H1 (cell line): ENCODE results near the gene ELAPOR1. TPM values are rescaled to one million over a fixed set of nuclear protein-coding genes. Genes with fewer than 3 reads are reported as not detected.

Source experiments
- ASH2L ChIP-seq: fragments of 200-600, 300-600 bp; sonication (generic); IDR thresholded peaks from one replicate; pipeline ENCODE4 v1.7.1; 2017; ENCODE audit warnings: low read length
- BACH1 ChIP-seq: IDR thresholded peaks from 2 replicates; pipeline ENCODE4 v1.6.1; 2012; ENCODE audit warnings: low read length, improper control_type of control experiment
- BCL11A ChIP-seq, 2 experiments: IDR thresholded peaks; one replicate each; pipeline ENCODE4 v1.6.1; 2011; ENCODE audit warnings: low read depth in 2 of 2, low read length in 2 of 2, mild to moderate bottlenecking in 2 of 2
- BRCA1 ChIP-seq: IDR thresholded peaks from 2 replicates; pipeline ENCODE4 v1.6.1; 2012; ENCODE audit warnings: low read depth, low read length, improper control_type of control experiment
- CEBPB ChIP-seq: IDR thresholded peaks from 2 replicates; pipeline ENCODE4 v1.6.1; 2012; ENCODE audit warnings: low read depth, low read length
- CHD1 ChIP-seq: IDR thresholded peaks from 2 replicates; pipeline ENCODE4 v1.6.1; 2012; ENCODE audit warnings: low read depth, low read length, improper control_type of control experiment
- EGR1 ChIP-seq: IDR thresholded peaks from 2 replicates; pipeline ENCODE4 v1.6.1; 2011; ENCODE audit warnings: low read depth, low read length, borderline replicate concordance
- GABPA ChIP-seq: IDR thresholded peaks from 2 replicates; pipeline ENCODE4 v1.6.1; 2011; ENCODE audit warnings: mild to moderate bottlenecking, low read length, moderate library complexity, borderline replicate concordance; ENCODE audit not compliant: insufficient read depth
- KDM5A ChIP-seq: fragments of 200-600 bp; IDR thresholded peaks from 2 replicates; pipeline ENCODE4 v1.7.1; 2012; ENCODE audit warnings: mild to moderate bottlenecking, low read length, inconsistent platforms, mixed read lengths
- MAFK ChIP-seq: IDR thresholded peaks from 2 replicates; pipeline ENCODE4 v1.6.1; 2012; ENCODE audit warnings: low read depth, mild to moderate bottlenecking, improper control_type of control experiment, low read length
- NRF1 ChIP-seq: IDR thresholded peaks from 2 replicates; pipeline ENCODE4 v1.6.1; 2011; ENCODE audit warnings: mild to moderate bottlenecking, low read depth, low read length, improper control_type of control experiment
- PHF8 ChIP-seq: fragments of 200-600 bp; sonication (generic); conservative IDR thresholded peaks from 2 replicates; pipeline ENCODE4 v1.7.1; 2012; ENCODE audit warnings: low read depth, mild to moderate bottlenecking, inconsistent platforms, low read length, moderate library complexity
- RFX5 ChIP-seq: IDR thresholded peaks from 2 replicates; pipeline ENCODE4 v1.6.1; 2011; ENCODE audit warnings: low read depth, low read length, improper control_type of control experiment, borderline replicate concordance
- RXRA ChIP-seq: IDR thresholded peaks from 2 replicates; pipeline ENCODE4 v1.6.1; 2011; ENCODE audit warnings: low read depth, mild to moderate bottlenecking, low read length, moderate library complexity; ENCODE audit not compliant: insufficient read depth
- SIN3A ChIP-seq, 2 experiments: IDR thresholded peaks in 1 of 2; conservative IDR thresholded peaks in 1 of 2; 2 replicates each; pipeline ENCODE4 v1.6.1; 2011 to 2012; ENCODE audit warnings: low read length in 2 of 2, improper control_type of control experiment in 1 of 2, low read depth in 1 of 2, mild to moderate bottlenecking in 1 of 2
- SIX5 ChIP-seq: IDR thresholded peaks from 2 replicates; pipeline ENCODE4 v1.6.1; 2011; ENCODE audit warnings: mild to moderate bottlenecking, low read depth, low read length
- SP2 ChIP-seq: IDR thresholded peaks from 2 replicates; pipeline ENCODE4 v1.6.1; 2012; ENCODE audit warnings: mild to moderate bottlenecking, low read length, inconsistent platforms
- SP4 ChIP-seq: IDR thresholded peaks from 2 replicates; pipeline ENCODE4 v1.6.1; 2012; ENCODE audit warnings: low read length, inconsistent platforms
- SRF ChIP-seq: IDR thresholded peaks from 2 replicates; pipeline ENCODE4 v1.6.1; 2011; ENCODE audit warnings: mild to moderate bottlenecking, low read depth, low read length, moderate library complexity
- SUZ12 ChIP-seq: fragments of 200-600 bp; sonication (generic); IDR thresholded peaks from 2 replicates; pipeline ENCODE4 v1.6.1; 2012; ENCODE audit warnings: mild to moderate bottlenecking, inconsistent platforms, low read length, moderate library complexity, mixed read lengths
- TAF1 ChIP-seq: IDR thresholded peaks from 2 replicates; pipeline ENCODE4 v1.6.1; 2011; ENCODE audit warnings: mild to moderate bottlenecking, low read depth, low read length
- ZNF274 ChIP-seq: IDR thresholded peaks from 2 replicates; pipeline ENCODE4 v1.7.0; 2012; ENCODE audit warnings: low read length, borderline replicate concordance; ENCODE audit errors: extremely low read depth
- polyA plus RNA-seq, 7 experiments: library from polyadenylated mRNA; depleted of rRNA in 3 of 7; stranded (reverse) in 5 of 7; unstranded in 2 of 7; fragments of >200 nt in 5 of 7; fragments of 200-250 nt in 2 of 7; gene quantifications; 1 replicate in 5 of 7; 2 replicates in 1 of 7; 4 replicates in 1 of 7; pipeline versions ENCODE4 v1.2.1 to v1.2.3, GENCODE V29; 2011 to 2013; ENCODE audit warnings: missing spikeins in 2 of 7, mixed read lengths in 2 of 7
- total RNA-seq: library from RNA; stranded (reverse); fragmentation: NEBNext Ultra II Directional; extraction: Animal tissue kit (Norgen Biotek cat#: 25700); gene quantifications from 2 replicates; pipeline ENCODE4 v1.2.1, GENCODE V29; 2021
- TF ChIP-seq, protein P1 (sequence below): IDR thresholded peaks from 2 replicates; pipeline ENCODE4 v1.6.1; 2012; ENCODE audit warnings: inconsistent platforms
- TF ChIP-seq, protein P2 (sequence below): IDR thresholded peaks from 2 replicates; pipeline ENCODE4 v1.6.1; 2012; ENCODE audit warnings: inconsistent platforms

The ELAPOR1 gene
- total and polyA plus RNA-seq, 2 of the 8 experiments (the other 6 are each of a cell fraction or from before 2014, with no cell fraction given) = 1.2 to 2.5 TPM

DNA sequence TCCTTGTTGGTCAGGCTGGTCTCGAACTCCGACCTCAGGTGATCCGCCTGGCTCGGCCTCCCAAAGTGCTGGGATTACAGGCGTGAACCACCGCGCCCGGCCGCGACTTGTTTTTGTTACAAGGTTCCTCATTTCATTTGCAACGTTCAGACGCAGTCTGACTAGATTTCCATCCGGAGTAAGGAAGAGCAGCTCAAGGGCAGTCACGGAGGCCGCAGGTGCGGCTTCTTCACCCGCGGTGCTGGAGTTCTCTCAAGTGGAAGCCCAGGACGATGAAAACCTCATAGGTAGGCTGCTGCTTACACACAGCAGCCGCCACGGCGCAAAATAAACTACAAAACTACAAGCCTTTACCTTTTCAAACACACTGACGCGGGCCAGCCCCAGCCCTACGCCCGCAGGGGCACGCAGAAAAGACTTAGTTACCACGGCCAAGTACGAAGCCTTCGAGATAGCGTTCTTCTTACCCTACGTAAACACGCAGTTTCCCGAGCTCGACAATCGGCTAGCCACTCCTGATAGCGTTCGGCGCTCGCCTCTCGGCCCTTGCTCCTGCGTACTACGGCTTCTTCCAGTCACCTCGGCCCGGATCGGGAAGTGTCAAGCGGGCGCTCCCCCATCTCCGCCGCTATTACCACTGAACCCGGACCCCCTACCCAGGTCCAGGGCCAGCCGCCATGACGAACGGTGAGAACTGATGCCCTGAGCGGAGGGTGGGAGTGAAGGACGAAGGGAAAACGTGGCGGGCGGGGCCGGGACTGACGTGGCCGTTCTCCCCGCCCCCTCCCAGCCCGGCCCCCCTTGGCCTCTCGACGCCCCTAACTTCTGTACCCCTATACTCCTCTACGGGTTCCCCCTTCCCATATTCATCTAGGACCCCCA, 23.5 kb upstream of the ELAPOR1 start, which contains the start of gene TMEM167B (continued):
- TF ChIP-seq SUZ12 (no peak), CHD1 (no peak), SIX5 (no peak), BCL11A (IDR thresholded peaks at IDR 0.05; ENCODE audit: low read depth in 2 of 2, low read length in 2 of 2) (no peak), BRCA1 (no peak), PHF8 (peak; percentile 33; the same call in 1 of the 2 replicates), EGR1 (peak; percentile 52; the same call in 1 of the 2 replicates), ZNF274 (no peak), NRF1 (no peak), MAFK (no peak), SRF (peak; percentile 99), SP2 (no peak), KDM5A (0 out of 2 replicates have a peak, but pooled peaks have one; percentile 62), TAF1 (peak; percentile 61; the same call in 1 of the 2 replicates), ASH2L (peak; percentile 100), CEBPB (no peak), SIN3A (conservative IDR thresholded peaks at IDR 0.05 in 1 of 2, IDR thresholded peaks at IDR 0.05 in 1 of 2; ENCODE audit: low read depth in 1 of 2, low read length in 2 of 2) (peak; percentile 93 to 94), BACH1 (no peak), RFX5 (no peak), GABPA (no peak), RXRA (no peak), SP4 (no peak)
- TF ChIP-seq, protein P1, sequence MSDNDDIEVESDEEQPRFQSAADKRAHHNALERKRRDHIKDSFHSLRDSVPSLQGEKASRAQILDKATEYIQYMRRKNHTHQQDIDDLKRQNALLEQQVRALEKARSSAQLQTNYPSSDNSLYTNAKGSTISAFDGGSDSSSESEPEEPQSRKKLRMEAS = peak; percentile 95
- TF ChIP-seq, protein P2, sequence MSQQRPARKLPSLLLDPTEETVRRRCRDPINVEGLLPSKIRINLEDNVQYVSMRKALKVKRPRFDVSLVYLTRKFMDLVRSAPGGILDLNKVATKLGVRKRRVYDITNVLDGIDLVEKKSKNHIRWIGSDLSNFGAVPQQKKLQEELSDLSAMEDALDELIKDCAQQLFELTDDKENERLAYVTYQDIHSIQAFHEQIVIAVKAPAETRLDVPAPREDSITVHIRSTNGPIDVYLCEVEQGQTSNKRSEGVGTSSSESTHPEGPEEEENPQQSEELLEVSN = peak; percentile 83
